Activated naive CD4-positive, alpha-beta T cell treated with anti-CD3 and anti-CD28 coated beads for 36 hours (primary cell): Measurements from ENCODE around the gene SELPLG. TPM values are rescaled to one million over a fixed set of nuclear protein-coding genes. Genes with fewer than 3 reads are reported as not detected.
"Not testable (repeated sequence)": the region's sequence is repeated elsewhere in the genome, so short reads cannot be mapped to it uniquely, and the experiment has no call there.

Experiments
- CTCF ChIA-PET: fragments of 350-600 bp; sonication (Branson Sonifier 250); formaldehyde crosslinking; loops from one replicate; lab custom pipeline; 2021; ENCODE audit warnings: antibody characterized with exemption; lab: Charles Lee
- DNase-seq: peaks from one replicate; pipeline ENCODE4 v3.0.0-alpha.2; 2020
- H3K27ac Mint-ChIP-seq: one replicate; pipeline ENCODE4 v1.8.0; 2021; ENCODE audit warnings: mild to moderate bottlenecking, mixed read lengths
- H3K27me3 Mint-ChIP-seq: one replicate; pipeline ENCODE4 v1.8.0; 2021; ENCODE audit warnings: low read depth, mixed read lengths
- H3K36me3 Mint-ChIP-seq: one replicate; pipeline ENCODE4 v1.8.0; 2021; ENCODE audit warnings: low read depth, mixed read lengths
- H3K4me1 Mint-ChIP-seq: one replicate; pipeline ENCODE4 v1.8.0; 2021; ENCODE audit warnings: low read depth, mixed read lengths
- H3K4me3 Mint-ChIP-seq: one replicate; pipeline ENCODE4 v1.8.0; 2021; ENCODE audit warnings: mild to moderate bottlenecking, moderate library complexity, mixed read lengths
- H3K9me3 Mint-ChIP-seq: one replicate; pipeline ENCODE4 v1.8.0; 2021; ENCODE audit warnings: mixed read lengths
- intact Hi-C: fragments of 100-400 bp; cut with micrococcal nuclease; formaldehyde crosslinking; loops from one replicate; pipeline ENCODE4 v1.15.1; 2023
- total RNA-seq, 2 experiments: library from RNA; stranded (reverse); gene quantifications; one replicate each; pipeline ENCODE4 v1.2.3, GENCODE V29; 2021

Gene SELPLG
- total RNA-seq, 2 experiments from 2014 or later, result 19.9 to 21.9 TPM

DNA sequence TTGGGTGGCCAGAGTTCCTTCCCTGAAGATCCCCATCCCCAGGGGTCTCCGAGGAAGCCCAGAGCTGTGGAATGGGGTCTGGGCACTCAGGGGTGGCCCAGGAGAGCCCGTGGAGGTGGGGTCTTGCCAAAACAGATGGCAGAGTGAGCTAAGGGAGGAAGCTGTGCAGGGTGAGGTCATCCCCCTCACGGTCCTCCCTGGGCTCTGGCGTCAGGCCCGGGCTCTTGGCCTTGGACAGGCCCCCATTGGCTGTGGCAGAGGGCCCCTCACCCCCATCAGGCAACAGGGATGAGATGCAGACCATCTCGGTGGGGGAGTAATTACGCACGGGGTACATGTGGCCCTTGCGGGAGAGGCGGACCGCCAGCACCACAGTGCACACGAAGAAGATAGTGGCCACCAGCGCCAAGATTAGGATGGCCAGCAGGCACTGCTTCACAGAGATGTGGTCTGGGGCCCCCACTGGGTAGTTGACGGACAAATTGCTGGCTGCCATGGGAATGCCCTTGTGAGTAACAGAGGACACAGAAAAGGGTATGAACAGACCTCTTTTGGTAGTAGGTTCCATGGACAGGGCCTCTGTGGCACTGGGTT, 10.7 kb downstream of the SELPLG start:
- Mint-ChIP-seq H3K36me3 (peaks cover 33% of the 10 kb centered on the region), H3K4me1 (peaks cover 37% of the 10 kb centered on the region)

DNA sequence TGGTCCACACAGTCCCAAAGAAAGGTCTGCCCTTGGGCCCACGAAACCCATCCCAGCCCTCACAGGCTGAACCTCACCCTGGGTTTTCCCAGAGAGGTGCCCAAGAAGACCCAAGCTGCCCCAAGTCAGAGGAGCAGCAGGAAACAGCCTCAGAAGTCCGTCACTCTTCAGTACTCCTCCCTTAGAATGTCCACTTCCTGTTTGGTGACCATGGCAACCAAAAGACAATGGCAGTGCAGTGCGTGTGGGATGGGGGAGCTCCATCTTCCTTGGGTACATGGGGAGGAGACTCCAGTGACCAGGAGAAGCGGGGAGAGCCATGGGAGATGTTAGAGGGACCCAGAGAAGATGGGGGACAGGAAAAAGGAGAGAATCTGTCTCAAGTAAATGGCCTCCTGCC, 11.3 kb downstream of the SELPLG start:
- H3K27ac Mint-ChIP-seq, result peak overlapping the region; percentile 82
- intact Hi-C loops, result no loop called here
- CTCF ChIA-PET, result interaction anchor here (0.6 to 1.6 kb wide), 3 partner anchors 50 to 490 kb away, joined by 3 to 10 read pairs (median 5); no protein-coding TSS in a partner anchor
- H3K36me3 Mint-ChIP-seq, result peaks cover 31% of the 10 kb centered on the region
- H3K4me1 Mint-ChIP-seq, result peaks cover 38% of the 10 kb centered on the region
- DNase-seq, result no peak
- H3K4me3 Mint-ChIP-seq, result no peak overlapping the region
- no peaks in the 10 kb centered on the region for H3K27me3 Mint-ChIP-seq
- no peaks in the 10 kb centered on the region for H3K9me3 Mint-ChIP-seq

More for the DNA sequence above, 10.7 kb downstream of the SELPLG start:
- no peak overlapping the region for H3K4me3 Mint-ChIP-seq
- H3K27ac Mint-ChIP-seq, result no peak overlapping the region
- no peaks in the 10 kb centered on the region for H3K27me3 Mint-ChIP-seq
- H3K9me3 Mint-ChIP-seq, result no peaks in the 10 kb centered on the region
- DNase-seq, result no peak
- CTCF ChIA-PET, result interaction anchor here (0.6 to 1.1 kb wide), 2 partner anchors 51 to 490 kb away, joined by 3 to 5 read pairs; no protein-coding TSS in a partner anchor
- intact Hi-C loops, result no loop called here

DNA sequence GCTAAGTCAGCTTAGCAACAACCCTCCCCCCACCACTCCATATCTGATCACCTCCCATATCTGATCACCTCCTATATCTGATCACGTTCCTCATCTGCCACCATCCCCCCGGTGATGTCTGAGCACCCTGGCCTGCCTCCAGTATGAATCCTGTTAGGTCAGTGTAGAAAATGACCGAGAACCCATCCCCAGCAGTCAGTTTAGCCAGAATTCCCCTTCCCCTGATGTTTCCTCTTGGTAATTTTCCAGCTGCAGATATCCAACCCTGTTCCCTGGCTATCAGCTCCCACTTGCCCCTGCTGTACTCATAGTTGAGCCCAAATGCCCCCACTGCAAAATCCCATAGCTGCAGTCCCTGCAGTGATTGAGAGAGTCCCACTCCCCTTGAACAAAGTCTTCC, 12.5 kb downstream of the SELPLG start:
- CTCF ChIA-PET, result interaction anchor here (1.0 to 9.1 kb wide), 5 partner anchors 15 to 61 kb away, joined by 3 to 306 read pairs (median 9); partner anchors contain the start of gene ISCU
- Mint-ChIP-seq H3K4me1 (peaks cover 43% of the 10 kb centered on the region), H3K27ac (peak overlapping the region; percentile 65), H3K36me3 (peaks cover 31% of the 10 kb centered on the region), H3K27me3 (no peaks in the 10 kb centered on the region), H3K4me3 (no peak overlapping the region), H3K9me3 (peaks cover 6% of the 10 kb centered on the region)
- no peak for DNase-seq
- intact Hi-C loops, result no loop called here

DNA sequence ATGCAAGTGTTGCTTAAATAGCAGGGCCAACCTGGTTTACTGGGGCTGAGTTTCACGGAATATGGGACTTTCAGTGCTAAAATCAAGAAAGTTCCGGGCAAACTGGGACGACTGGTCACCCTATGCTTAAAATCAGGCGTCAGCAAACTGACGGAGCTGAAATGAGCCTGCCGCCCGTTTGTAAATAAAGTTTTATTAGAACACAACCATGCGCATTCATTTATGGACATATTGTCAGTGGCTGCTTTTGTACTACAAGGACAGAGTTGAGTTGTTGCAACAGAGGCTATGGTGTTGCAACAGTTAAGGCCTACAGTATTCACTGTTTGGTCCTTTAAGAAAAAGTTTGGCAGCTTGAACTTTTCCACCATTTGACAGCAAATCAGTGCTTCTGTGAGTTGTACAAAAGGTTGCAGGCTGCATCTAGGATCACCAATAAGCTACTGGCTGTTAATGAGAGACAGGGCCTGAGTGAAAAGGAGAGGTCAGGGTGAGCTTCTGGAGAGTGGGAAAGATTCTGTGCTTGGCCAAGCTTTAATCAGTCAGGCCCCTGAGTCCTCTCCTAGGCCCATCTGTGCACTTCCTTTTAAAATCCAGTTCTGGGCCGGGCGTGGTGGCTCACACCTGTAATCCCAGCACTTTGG, 13.3 kb downstream of the SELPLG start:
- H3K4me1 Mint-ChIP-seq, result peaks cover 41% of the 10 kb centered on the region
- H3K27ac Mint-ChIP-seq, result peak overlapping the region; percentile 54
- H3K4me3 Mint-ChIP-seq, result no peak overlapping the region
- peaks cover 28% of the 10 kb centered on the region for H3K36me3 Mint-ChIP-seq
- intact Hi-C loops, result no loop called here
- DNase-seq, result no peak
- no peaks in the 10 kb centered on the region for H3K27me3 Mint-ChIP-seq
- H3K9me3 Mint-ChIP-seq, result peaks cover 12% of the 10 kb centered on the region
- CTCF ChIA-PET, result interaction anchor here (0.6 to 9.1 kb wide), 7 partner anchors 15 to 226 kb away, joined by 3 to 306 read pairs (median 3); partner anchors contain the start of gene ISCU

DNA sequence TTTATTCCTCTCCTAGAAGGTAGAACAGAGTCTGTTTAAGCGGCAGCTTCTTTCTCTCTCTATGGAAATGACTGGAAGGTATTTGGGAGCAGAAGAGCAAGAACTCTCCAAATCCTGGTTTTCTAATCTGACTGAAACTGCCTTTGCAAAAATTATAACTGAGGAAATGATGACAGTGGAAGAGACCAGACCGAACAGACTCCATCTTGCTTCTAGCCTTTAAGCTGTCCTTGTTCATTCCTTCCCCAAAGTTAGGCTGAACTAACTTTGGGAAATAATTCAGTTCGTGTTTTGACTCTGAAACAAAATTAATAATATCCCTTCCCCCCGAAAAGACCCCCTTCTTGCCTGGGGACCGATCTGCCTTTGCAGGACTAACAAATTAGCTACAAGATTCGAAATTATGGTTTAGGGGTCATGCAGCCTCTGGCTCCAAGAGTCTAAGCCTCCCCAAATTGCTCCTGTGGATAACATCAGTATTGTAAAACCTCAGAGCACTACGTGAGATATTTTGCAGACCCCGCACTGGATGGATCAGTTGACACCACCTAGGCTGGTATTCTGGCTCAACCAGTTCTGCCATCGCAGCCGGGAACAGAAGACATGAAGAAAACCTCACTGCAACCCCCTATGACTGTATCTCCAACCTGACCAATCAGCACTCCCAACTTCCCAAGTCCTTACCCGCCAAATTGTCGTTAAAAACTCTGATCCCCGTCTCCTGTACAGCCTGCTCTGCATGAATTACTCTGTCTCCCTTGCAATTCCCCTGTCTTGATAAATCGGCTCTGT, 14.1 kb downstream of the SELPLG start:
- H3K27me3 Mint-ChIP-seq, result no peaks in the 10 kb centered on the region
- intact Hi-C loops, result loop anchor here (2.0 to 5.0 kb wide), 5 partner anchors 27 to 932 kb away; partner anchors contain the start of gene PWP1
- no peak overlapping the region for H3K4me3 Mint-ChIP-seq
- peaks cover 14% of the 10 kb centered on the region for H3K9me3 Mint-ChIP-seq
- H3K27ac Mint-ChIP-seq, result no peak overlapping the region
- H3K36me3 Mint-ChIP-seq, result peaks cover 28% of the 10 kb centered on the region
- DNase-seq, result no peak
- CTCF ChIA-PET, result interaction anchor here (0.6 to 9.1 kb wide), 8 partner anchors 16 to 184 kb away, joined by 3 to 306 read pairs (median 6); partner anchors contain the start of genes ISCU and SELPLG
- peaks cover 38% of the 10 kb centered on the region for H3K4me1 Mint-ChIP-seq

DNA sequence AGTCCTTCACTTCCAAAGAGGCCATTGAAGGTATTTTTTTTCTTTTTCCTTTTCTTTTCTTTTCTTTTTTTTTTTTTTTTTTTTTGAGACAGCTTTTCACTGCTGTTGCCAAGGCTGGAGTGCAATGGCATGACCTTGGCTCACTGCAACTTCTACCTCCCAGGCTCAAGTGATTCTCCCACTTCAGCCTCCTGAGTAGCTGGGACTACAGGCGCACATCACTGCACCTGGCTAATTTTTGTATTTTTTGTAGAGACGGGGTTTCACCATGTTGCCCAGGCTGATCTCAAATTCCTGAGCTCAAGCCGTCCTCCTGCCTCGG, 14.8 kb downstream of the SELPLG start:
- Mint-ChIP-seq H3K9me3 (peaks cover 14% of the 10 kb centered on the region), H3K4me1 (peaks cover 38% of the 10 kb centered on the region), H3K36me3 (peaks cover 24% of the 10 kb centered on the region)
- CTCF ChIA-PET, result interaction anchor here (0.6 to 9.1 kb wide), 15 partner anchors 10 to 239 kb away, joined by 3 to 306 read pairs (median 9); partner anchors contain the start of genes ISCU, SART3 and SELPLG
- not testable (repeated sequence) for H3K27me3 Mint-ChIP-seq, H3K27ac Mint-ChIP-seq, DNase-seq, H3K4me3 Mint-ChIP-seq
- intact Hi-C loops, result loop anchor here (1.0 to 5.0 kb wide), 7 partner anchors 28 to 932 kb away; partner anchors contain the start of gene PWP1

DNA sequence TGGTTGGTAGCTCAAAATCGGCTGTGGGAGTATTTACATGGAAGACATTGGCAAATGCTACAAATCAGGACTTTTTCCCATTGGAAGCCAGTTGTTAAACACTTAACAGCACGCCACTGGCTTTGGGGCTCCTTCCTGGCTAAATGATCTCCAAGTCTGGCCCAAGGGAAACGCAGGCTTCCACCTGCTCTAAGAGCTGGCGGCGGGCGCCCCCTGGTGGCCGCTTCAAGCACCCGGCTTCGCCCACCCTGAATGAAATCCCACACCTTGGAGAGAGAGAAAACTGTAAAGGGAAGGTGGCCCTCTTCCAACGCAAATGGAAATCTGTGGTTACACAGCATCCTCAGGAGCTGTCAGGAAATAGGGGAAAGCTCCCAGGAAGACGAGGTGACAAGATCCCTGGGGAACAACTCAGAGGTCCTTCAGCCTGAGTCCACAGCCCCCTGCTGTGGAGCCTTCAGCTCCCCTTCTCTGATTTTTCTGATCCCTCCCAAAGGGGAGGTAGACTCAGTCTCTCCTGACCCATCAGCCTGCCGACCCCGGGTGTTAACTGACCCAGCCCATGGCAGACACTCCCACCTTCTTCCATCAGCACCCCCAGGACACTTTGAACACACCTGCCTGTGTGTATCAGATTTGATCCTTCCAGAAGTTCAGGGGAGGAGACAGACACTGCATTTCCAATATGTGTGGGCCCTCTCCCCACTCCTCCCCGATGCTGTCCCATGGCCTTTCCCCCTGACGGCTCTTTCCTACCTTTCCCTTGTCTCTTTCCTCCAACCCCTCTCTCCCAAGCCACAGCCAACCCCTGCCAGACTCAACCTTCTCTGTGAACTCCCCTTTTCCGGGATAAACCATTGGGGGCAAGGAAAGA, 15.4 kb downstream of the SELPLG start:
- CTCF ChIA-PET, result interaction anchor here (0.6 to 9.1 kb wide), 40 partner anchors 9 to 1652 kb away, joined by 3 to 306 read pairs (median 4); partner anchors contain the start of genes ISCU, SART3 and SELPLG
- peaks cover 36% of the 10 kb centered on the region for H3K4me1 Mint-ChIP-seq
- H3K9me3 Mint-ChIP-seq, result peaks cover 14% of the 10 kb centered on the region
- intact Hi-C loops, result loop anchor here (1.0 to 5.0 kb wide), 7 partner anchors 28 to 931 kb away; partner anchors contain the start of gene PWP1
- H3K4me3 Mint-ChIP-seq, result no peak overlapping the region
- H3K36me3 Mint-ChIP-seq, result peaks cover 18% of the 10 kb centered on the region
- H3K27ac Mint-ChIP-seq, result peak overlapping the region; percentile 20
- no peaks in the 10 kb centered on the region for H3K27me3 Mint-ChIP-seq
- DNase-seq, result peak; percentile 81

DNA sequence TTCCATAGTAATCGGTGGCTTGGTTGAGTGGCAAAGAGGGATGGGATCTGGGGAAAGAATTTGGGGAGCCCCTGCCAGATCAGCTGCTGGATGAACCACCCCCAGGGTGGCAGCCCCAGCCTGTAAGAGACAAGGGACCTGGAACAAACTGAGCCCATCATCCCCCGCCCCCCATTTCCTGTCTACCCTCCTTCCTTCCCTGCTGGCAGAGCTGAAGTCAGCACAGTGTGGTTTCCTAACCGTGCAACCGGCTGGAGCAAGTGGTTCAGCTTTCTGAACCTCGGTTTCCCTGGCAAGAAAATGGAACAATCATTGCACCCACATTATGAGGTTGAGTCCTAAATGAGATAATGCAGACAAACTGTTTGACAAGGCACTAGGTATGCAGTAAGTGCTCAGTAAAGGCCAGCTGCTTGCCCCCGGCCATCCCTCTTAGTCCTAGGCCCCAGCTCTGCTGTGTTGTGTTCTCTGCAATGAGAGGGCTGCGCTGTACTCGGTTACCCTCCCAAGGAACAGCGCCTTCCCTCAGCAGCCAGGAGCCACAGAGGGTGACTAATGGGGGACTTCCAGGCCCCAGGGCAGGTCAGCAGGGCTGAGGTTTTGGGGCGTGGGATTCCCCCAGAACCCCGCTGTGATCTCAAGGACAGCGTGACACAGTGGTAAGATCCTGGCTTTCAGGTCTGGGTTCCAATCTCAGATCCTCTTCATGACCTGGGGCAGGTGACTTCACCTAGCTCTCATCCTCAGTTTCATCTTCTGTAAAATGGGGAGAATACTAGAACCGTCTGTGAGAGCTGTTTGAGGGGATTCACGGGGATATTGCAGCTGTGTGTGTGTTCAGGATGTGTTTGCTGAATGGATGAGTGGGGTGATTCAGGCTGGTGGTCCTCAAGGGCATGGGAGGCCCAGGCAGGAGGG, 16.5 kb downstream of the SELPLG start:
- peaks cover 14% of the 10 kb centered on the region for H3K9me3 Mint-ChIP-seq
- peak overlapping the region; percentile 88 for H3K27ac Mint-ChIP-seq
- H3K27me3 Mint-ChIP-seq, result no peaks in the 10 kb centered on the region
- intact Hi-C loops, result loop anchor here (1.0 to 5.0 kb wide), 10 partner anchors 11 to 930 kb away; partner anchors contain the start of genes ALKBH2, FICD, PWP1 and SELPLG
- H3K36me3 Mint-ChIP-seq, result peaks cover 12% of the 10 kb centered on the region
- H3K4me3 Mint-ChIP-seq, result no peak overlapping the region
- CTCF ChIA-PET, result interaction anchor here (0.6 to 9.1 kb wide), 40 partner anchors 8 to 1653 kb away, joined by 3 to 306 read pairs (median 4); partner anchors contain the start of genes ISCU, SART3 and SELPLG
- DNase-seq, result peak; percentile 92
- H3K4me1 Mint-ChIP-seq, result peaks cover 34% of the 10 kb centered on the region

DNA sequence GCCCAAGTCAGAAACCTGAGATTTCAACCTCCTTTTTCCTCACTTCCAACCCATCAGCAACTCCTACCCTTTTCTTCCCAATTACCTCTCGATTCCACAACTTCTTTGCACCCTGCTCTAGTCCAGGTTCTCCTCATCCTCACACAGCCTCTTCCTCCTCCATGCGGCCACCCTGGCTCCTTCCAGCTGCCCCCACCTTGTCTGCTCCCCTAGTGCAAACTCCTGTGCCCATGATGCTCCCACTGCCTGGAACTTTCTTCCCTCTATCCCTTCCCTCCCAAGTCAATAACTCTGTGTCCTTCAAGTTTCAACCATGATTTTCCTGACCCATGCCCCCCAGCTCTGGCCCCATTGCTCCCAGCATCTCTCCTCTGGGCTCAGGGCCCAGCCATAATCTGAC, 17.3 kb downstream of the SELPLG start:
- H3K27me3 Mint-ChIP-seq, result no peaks in the 10 kb centered on the region

DNA sequence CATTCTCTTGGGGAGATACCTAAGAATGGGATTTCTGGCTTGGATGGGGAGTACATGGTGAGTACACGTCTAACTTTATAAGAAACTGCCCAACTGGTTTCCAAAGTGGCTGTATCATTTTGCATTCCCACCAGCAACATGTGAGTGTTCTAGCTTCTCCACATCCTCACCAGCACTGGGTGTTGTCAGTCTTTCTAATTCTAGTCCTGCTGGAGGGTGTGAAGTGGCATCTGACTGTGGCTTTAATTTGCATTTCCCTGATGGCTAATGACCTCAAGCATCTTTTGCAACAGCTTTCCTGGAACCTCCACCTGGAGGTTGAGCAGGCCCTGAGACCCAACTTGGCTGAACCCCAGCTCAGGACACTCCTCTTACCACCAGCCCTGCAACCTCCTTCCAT, 17.8 kb downstream of the SELPLG start:
- peaks cover 4% of the 10 kb centered on the region for H3K36me3 Mint-ChIP-seq
- H3K4me3 Mint-ChIP-seq, result no peak overlapping the region
- H3K27ac Mint-ChIP-seq, result no peak overlapping the region
- CTCF ChIA-PET, result interaction anchor here (0.9 to 9.1 kb wide), 9 partner anchors 13 to 188 kb away, joined by 3 to 306 read pairs (median 10); partner anchors contain the start of genes ISCU, SART3 and SELPLG
- no peaks in the 10 kb centered on the region for H3K27me3 Mint-ChIP-seq
- intact Hi-C loops, result loop anchor here (5.0 kb wide), 4 partner anchors 186 to 929 kb away; partner anchors contain the start of gene PWP1
- no peak for DNase-seq
- peaks cover 14% of the 10 kb centered on the region for H3K9me3 Mint-ChIP-seq
- peaks cover 36% of the 10 kb centered on the region for H3K4me1 Mint-ChIP-seq

More for the DNA sequence above, 17.3 kb downstream of the SELPLG start:
- Mint-ChIP-seq H3K4me3 (no peak overlapping the region), H3K9me3 (peaks cover 14% of the 10 kb centered on the region), H3K36me3 (peaks cover 8% of the 10 kb centered on the region), H3K4me1 (peaks cover 40% of the 10 kb centered on the region), H3K27ac (peak overlapping the region; percentile 88)
- DNase-seq, result no peak
- intact Hi-C loops, result loop anchor here (5.0 kb wide), 4 partner anchors 186 to 929 kb away; partner anchors contain the start of gene PWP1
- CTCF ChIA-PET, result interaction anchor here (0.9 to 9.1 kb wide), 11 partner anchors 12 to 67 kb away, joined by 3 to 306 read pairs (median 10); partner anchors contain the start of genes ISCU, SART3 and SELPLG
